A673 (cell line): ENCODE data around the gene CLIC4. TPM values are rescaled to one million over a fixed set of nuclear protein-coding genes. Genes with fewer than 3 reads are reported as not detected.

Experiments
- BruUV-seq: library from RNA; stranded (reverse); fragments of 400-500 nt; replicated peaks from 2 replicates; lab custom pipeline; 2021; lab: Mats Ljungman, UMichigan
- CTCF ChIA-PET: fragments of 300-600 bp; sonication (Branson Sonifier 250); formaldehyde crosslinking; loops from one replicate; lab custom pipeline; 2022; ENCODE audit warnings: antibody characterized with exemption; lab: Charles Lee
- POLR2A ChIA-PET: fragments of 300-600 bp; sonication (Branson Sonifier 250); formaldehyde crosslinking; loops from one replicate; lab custom pipeline; 2022; ENCODE audit warnings: antibody characterized with exemption; ENCODE audit not compliant: low non-redundant PET; lab: Charles Lee
- DNase-seq: peaks from one replicate; pipeline ENCODE4 v3.0.0-alpha.2; 2015; ENCODE audit warnings: low spot score
- H3K27ac ChIP-seq: fragments of 200-600 bp; sonication (generic); 2 replicates; pipeline ENCODE4 v1.5.1; 2016; ENCODE audit warnings: mixed run types, low read depth, mild to moderate bottlenecking, mixed read lengths, antibody characterized with exemption, low read length; ENCODE audit not compliant: poor library complexity, severe bottlenecking
- H3K27me3 ChIP-seq: fragments of 200-600 bp; sonication (generic); replicated peaks from 2 replicates; pipeline ENCODE4 v1.6.1; 2017; ENCODE audit warnings: mixed run types, low read depth, mild to moderate bottlenecking, mixed read lengths, antibody characterized with exemption, low read length; ENCODE audit not compliant: insufficient read depth, poor library complexity
- H3K36me3 ChIP-seq: fragments of 200-600 bp; sonication (generic); 2 replicates; pipeline ENCODE4 v1.6.1; 2016; ENCODE audit warnings: mixed run types, mild to moderate bottlenecking, mixed read lengths, antibody characterized with exemption, low read length; ENCODE audit not compliant: insufficient read depth, poor library complexity, severe bottlenecking
- H3K4me1 ChIP-seq: fragments of 200-600 bp; sonication (generic); 2 replicates; pipeline ENCODE4 v1.6.1; 2017; ENCODE audit warnings: mixed run types, mild to moderate bottlenecking, mixed read lengths, antibody characterized with exemption, low read length; ENCODE audit not compliant: insufficient read depth, poor library complexity, severe bottlenecking
- H3K4me3 ChIP-seq: fragments of 200-600 bp; sonication (generic); 2 replicates; pipeline ENCODE4 v1.5.1; 2016; ENCODE audit warnings: low read depth, mixed run types, mild to moderate bottlenecking, mixed read lengths, low read length; ENCODE audit not compliant: poor library complexity, severe bottlenecking
- H3K9me3 ChIP-seq: fragments of 200-600 bp; sonication (generic); 2 replicates; pipeline ENCODE4 v1.6.1; 2016; ENCODE audit warnings: mixed run types, low read depth, mild to moderate bottlenecking, mixed read lengths, antibody characterized with exemption, low read length; ENCODE audit not compliant: poor library complexity, severe bottlenecking
- EZH2 ChIP-seq: fragments of 200-600 bp; sonication (generic); IDR thresholded peaks from 2 replicates; pipeline ENCODE4 v1.6.1; 2017; ENCODE audit warnings: borderline replicate concordance, low read depth, mild to moderate bottlenecking, mixed read lengths, antibody characterized with exemption, low read length; ENCODE audit not compliant: poor library complexity, severe bottlenecking
- intact Hi-C: fragments of 100-400 bp; cut with micrococcal nuclease; formaldehyde crosslinking; loops from one replicate; pipeline ENCODE4 v1.10.0; 2022; ENCODE audit not compliant: unreplicated experiment
- total RNA-seq: library from RNA; stranded (reverse); gene quantifications from 2 replicates; pipeline ENCODE4 v1.2.3, GENCODE V29; 2021
- TF ChIP-seq, protein P1 (sequence below): fragments of 300-800, 200-600 bp; sonication (generic); conservative IDR thresholded peaks from 2 replicates; pipeline ENCODE4 v1.5.1; 2017; ENCODE audit warnings: low read depth, mild to moderate bottlenecking, antibody characterized with exemption, low read length, moderate library complexity, mixed read lengths

CLIC4 gene
- total RNA-seq, 1 experiment from 2014 or later = 207 TPM

DNA sequence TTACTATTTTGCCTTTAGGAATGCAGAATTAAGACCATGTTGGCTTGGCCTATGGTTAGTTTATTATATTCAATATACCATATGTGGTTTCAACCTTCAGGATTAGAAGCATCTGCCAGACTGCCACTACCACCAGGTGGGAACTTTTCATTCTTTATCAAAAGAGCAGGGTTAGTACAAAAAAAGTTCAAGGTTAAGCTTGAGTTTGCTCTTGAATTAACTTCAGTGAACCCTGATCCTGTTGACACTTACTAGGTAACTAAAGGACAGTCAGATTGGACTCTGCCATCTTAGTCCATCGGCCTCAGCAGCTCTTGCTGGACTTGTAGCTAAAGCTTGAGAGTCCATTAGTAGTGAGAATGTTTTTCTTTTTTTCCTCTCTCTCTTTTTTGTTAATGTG is 22.1 kb downstream of the CLIC4 start:
- BruUV-seq = no TSS peak
- no peaks in the 10 kb centered on the region for H3K9me3 ChIP-seq
- ChIA-PET POLR2A (no interaction called here), CTCF (interaction anchor here (0.5 kb wide), 1 partner anchor 23 kb away, joined by 4 read pairs; no protein-coding TSS in a partner anchor)
- no peak overlapping the region for H3K27ac ChIP-seq
- intact Hi-C loops = no loop called here
- peaks cover 72% of the 10 kb centered on the region for H3K4me1 ChIP-seq
- no peaks in the 10 kb centered on the region for H3K27me3 ChIP-seq
- H3K36me3 ChIP-seq = no peaks in the 10 kb centered on the region
- no peak for DNase-seq
- H3K4me3 ChIP-seq = no peak overlapping the region
- TF ChIP-seq EZH2 = no peak
- TF ChIP-seq, protein P1, sequence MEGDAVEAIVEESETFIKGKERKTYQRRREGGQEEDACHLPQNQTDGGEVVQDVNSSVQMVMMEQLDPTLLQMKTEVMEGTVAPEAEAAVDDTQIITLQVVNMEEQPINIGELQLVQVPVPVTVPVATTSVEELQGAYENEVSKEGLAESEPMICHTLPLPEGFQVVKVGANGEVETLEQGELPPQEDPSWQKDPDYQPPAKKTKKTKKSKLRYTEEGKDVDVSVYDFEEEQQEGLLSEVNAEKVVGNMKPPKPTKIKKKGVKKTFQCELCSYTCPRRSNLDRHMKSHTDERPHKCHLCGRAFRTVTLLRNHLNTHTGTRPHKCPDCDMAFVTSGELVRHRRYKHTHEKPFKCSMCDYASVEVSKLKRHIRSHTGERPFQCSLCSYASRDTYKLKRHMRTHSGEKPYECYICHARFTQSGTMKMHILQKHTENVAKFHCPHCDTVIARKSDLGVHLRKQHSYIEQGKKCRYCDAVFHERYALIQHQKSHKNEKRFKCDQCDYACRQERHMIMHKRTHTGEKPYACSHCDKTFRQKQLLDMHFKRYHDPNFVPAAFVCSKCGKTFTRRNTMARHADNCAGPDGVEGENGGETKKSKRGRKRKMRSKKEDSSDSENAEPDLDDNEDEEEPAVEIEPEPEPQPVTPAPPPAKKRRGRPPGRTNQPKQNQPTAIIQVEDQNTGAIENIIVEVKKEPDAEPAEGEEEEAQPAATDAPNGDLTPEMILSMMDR = no peak

DNA sequence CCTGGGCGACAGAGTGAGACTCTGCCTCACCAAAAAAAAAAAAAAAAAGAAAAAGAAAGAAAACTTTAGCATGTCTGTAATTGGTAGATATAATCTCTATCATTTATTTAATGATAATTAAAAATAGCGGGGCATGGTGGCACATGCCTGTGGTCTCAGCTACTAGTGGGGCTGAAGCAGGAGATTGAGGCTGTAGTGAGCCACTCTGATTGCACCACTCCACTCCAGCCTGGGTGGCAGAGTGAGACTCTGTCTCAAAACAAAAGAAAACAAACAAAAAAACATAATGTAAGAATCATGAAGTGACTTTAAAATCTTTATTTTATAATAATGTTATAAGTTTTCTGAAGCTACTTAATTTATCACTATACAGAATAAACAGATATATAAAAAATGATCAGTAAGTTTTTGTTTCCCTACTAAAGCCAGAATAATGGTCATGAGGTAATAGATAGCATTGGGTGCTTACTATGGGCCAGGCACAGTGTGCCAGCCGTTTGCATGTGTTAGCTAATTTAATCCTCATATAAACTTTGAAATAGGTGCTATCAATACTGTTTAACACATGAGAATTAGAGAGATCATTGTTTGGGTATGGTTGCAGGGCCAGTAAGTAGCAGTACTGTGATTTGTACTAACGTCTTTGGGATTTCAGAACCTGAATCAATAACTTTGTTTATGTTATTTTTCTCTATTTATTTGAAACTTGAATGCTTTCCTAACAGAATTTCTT is 23.8 kb downstream of the CLIC4 start:
- TF ChIP-seq EZH2 = no peak
- TF ChIP-seq, protein P1 = no peak
- CTCF ChIA-PET = interaction anchor here (0.5 kb wide), 1 partner anchor 96 kb away, joined by 3 read pairs; no protein-coding TSS in a partner anchor
- Histone ChIP-seq H3K4me1 (peaks cover 56% of the 10 kb centered on the region), H3K27ac (peak overlapping the region; percentile 97), H3K4me3 (no peak overlapping the region), H3K36me3 (no peaks in the 10 kb centered on the region), H3K27me3 (no peaks in the 10 kb centered on the region), H3K9me3 (no peaks in the 10 kb centered on the region)
- no peak for DNase-seq
- no TSS peak for BruUV-seq
- POLR2A ChIA-PET = interaction anchor here (0.6 kb wide), 1 partner anchor 67 kb away, joined by 3 read pairs; no protein-coding TSS in a partner anchor
- intact Hi-C loops = no loop called here

DNA sequence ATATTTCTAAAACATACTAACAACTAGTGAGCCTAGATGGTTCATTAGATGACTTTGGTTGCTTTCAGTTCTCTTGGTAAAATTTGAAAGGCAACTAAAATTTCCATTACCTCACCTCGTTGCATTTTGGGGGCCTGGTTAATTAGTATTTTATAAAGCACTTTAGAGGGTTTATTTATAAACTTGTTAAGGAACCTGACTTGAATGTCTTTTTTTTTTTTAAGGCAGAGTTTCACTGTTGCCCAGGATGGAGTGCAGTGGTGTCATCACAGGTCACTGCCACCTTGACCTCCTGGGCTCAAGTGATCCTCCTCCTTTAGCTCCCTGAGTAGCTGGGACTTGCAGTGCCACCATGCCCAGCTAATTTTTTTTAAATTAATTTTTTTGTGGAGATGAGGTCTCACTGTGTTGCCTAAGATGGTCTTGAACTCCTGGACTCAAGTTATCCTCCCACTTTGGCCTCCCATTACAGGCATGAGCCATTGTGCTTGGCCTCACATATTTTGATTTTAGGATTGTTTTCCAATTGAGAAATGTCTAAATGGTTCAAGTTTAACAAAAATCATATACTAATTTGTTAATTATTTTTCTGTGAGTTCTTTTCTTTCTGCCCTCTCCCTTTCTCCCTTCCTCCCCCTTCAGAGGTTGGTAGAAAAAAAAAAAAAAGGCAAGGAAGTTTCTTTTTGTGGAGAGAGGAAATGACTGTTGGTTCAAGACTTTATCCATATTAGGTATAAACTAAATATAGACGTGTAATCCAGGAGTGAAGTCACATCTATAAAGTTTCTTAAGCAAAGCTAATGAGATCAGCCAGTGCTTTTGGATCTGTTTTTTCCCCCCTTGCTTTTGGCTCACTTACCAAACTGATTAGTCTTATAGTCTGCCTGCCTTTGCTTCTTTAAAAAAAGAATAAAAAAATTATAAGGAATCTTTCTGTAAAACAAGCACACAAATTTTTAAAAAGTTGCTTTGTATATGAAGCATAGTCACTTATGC is 24.7 kb downstream of the CLIC4 start:
- intact Hi-C loops = no loop called here
- Histone ChIP-seq H3K9me3 (no peaks in the 10 kb centered on the region), H3K4me1 (peaks cover 48% of the 10 kb centered on the region), H3K36me3 (no peaks in the 10 kb centered on the region), H3K27ac (peak overlapping the region; percentile 97), H3K4me3 (no peak overlapping the region), H3K27me3 (no peaks in the 10 kb centered on the region)
- no peak for TF ChIP-seq EZH2
- TF ChIP-seq, protein P1 = no peak
- ChIA-PET POLR2A (interaction anchor here (0.7 kb wide), 2 partner anchors 54 to 383 kb away, joined by 4 to 5 read pairs; no protein-coding TSS in a partner anchor), CTCF (interaction anchor here (0.5 to 0.7 kb wide), 2 partner anchors 71 to 97 kb away, joined by 3 to 8 read pairs; no protein-coding TSS in a partner anchor)
- TSS peak; percentile 81 for BruUV-seq
- peak; percentile 92 for DNase-seq
